ENCODE results near the gene MEIOB.

Gene MEIOB

GRCh38 chr16:1828645-1829410 lies 43.1 kb downstream of the MEIOB start:
- DNase-seq = peak in 2 of 4 experiments; percentile 2 to 13

- DNase-seq = peak; percentile 96 to 97 (median 97)
These were observed 45.0 kb downstream of the MEIOB start, which contains the start of the genes FAHD1 and HAGH for GRCh38 chr16:1826691-1827573. FAHD1 (plus strand) TSS chr16:1827206; CDS start chr16:1827239, 33 bp downstream. HAGH (minus strand) TSS chr16:1826825; CDS start chr16:1826787, 38 bp downstream.

- DNase-seq = peak; percentile 62 to 90 (median 80)
These were observed 45.9 kb downstream of the MEIOB start for GRCh38 chr16:1825864-1826690.

GRCh38 chr16:1825381-1825863 lies 46.5 kb downstream of the MEIOB start:
- DNase-seq = no peak

- peak in 2 of 4 experiments; percentile 12 to 26 for DNase-seq
These were observed 48.1 kb downstream of the MEIOB start for GRCh38 chr16:1823821-1824220.

GRCh38 chr16:1822801-1823200 lies 49.2 kb downstream of the MEIOB start:
- no peak for DNase-seq

GRCh38 chr16:1821861-1822611 lies 49.9 kb downstream of the MEIOB start:
- no peak for DNase-seq

- no peak for DNase-seq
These were observed 51.0 kb downstream of the MEIOB start for GRCh38 chr16:1820946-1821290.

- no peak for DNase-seq
These were observed 51.6 kb downstream of the MEIOB start for GRCh38 chr16:1820096-1820945.

GRCh38 chr16:1819611-1820010 lies 52.4 kb downstream of the MEIOB start:
- DNase-seq = no peak

GRCh38 chr16:1818873-1819525 lies 53.0 kb downstream of the MEIOB start:
- DNase-seq = no peak

GRCh38 chr16:1818204-1818872 lies 53.6 kb downstream of the MEIOB start:
- DNase-seq = no peak

GRCh38 chr16:1817716-1818115 lies 54.2 kb downstream of the MEIOB start:
- DNase-seq = no peak

GRCh38 chr16:1817276-1817589 lies 54.7 kb downstream of the MEIOB start:
- DNase-seq = no peak

GRCh38 chr16:1816396-1817275 lies 55.3 kb downstream of the MEIOB start:
- DNase-seq = no peak

- no peak for DNase-seq
These were observed 56.5 kb downstream of the MEIOB start for GRCh38 chr16:1815461-1815860.

- DNase-seq = peak; percentile 71 to 89 (median 78)
These were observed 59.2 kb downstream of the MEIOB start for GRCh38 chr16:1812732-1813163.

- DNase-seq = no peak
These were observed 61.4 kb downstream of the MEIOB start for GRCh38 chr16:1810536-1810935.

- DNase-seq = no peak
These were observed 61.9 kb downstream of the MEIOB start for GRCh38 chr16:1810106-1810505.
